HUES6 (cell line): ENCODE measurements around the gene BHLHA15.

Experiments used
- H3K27ac ChIP-seq: 2 replicates; pipeline ENCODE4 v1.7.0; 2013; ENCODE audit warnings: low read depth, mild to moderate bottlenecking, low read length, inconsistent platforms
- H3K27me3 ChIP-seq: 2 replicates; pipeline ENCODE4 v1.6.1; 2013; ENCODE audit warnings: low read length; ENCODE audit not compliant: control insufficient read depth, insufficient read depth
- H3K36me3 ChIP-seq: 2 replicates; pipeline ENCODE4 v1.6.1; 2013; ENCODE audit warnings: low read length; ENCODE audit not compliant: control insufficient read depth, insufficient read depth
- H3K4me1 ChIP-seq: 2 replicates; pipeline ENCODE4 v1.6.1; 2013; ENCODE audit warnings: low read length; ENCODE audit not compliant: control insufficient read depth, insufficient read depth
- H3K4me3 ChIP-seq: 2 replicates; pipeline ENCODE4 v1.5.1; 2013; ENCODE audit warnings: low read depth, low read length
- H3K9ac ChIP-seq: one replicate; pipeline ENCODE4 v1.6.1; 2013; ENCODE audit warnings: mild to moderate bottlenecking, low read length
- H3K9me3 ChIP-seq: 2 replicates; pipeline ENCODE4 v1.6.1; 2013; ENCODE audit warnings: low read depth, low read length; ENCODE audit not compliant: control insufficient read depth, insufficient read depth

Gene BHLHA15

DNA sequence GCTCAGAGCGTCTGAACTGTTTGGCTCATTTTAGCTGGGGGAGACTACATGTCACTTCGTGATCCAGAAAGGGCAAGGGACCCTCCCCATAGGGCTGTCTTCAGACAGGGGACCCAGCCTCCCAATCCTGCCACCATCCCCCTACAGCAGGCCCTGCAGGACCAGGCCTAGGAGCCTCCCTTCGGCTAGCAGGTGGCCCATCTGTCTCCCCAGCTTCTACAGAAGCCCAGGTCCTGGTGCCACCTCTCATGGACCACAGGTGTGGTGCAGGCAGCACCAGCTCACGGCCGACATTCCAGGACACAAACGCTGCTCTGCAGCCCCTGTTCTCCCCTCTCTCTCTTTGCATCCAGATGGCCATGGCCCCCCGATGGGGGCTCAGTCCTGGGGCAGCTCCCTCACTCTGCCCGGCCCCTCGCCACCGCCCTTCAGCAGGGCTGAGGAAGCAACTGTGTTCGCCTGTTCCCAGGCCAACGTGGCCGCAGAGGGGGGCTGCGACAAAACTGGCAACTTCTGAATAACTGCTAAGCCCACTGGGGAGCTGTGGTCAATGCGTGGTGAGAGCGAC lies 30.5 kb downstream of the BHLHA15 start:
- Histone ChIP-seq H3K27ac (no peak overlapping the region), H3K4me1 (0 out of 2 replicates have a peak, but pooled peaks cover 3% of the 10 kb centered on the region), H3K27me3 (no peaks in the 10 kb centered on the region), H3K4me3 (no peak overlapping the region), H3K36me3 (0 out of 2 replicates have a peak, but pooled peaks cover 4% of the 10 kb centered on the region), H3K9ac (no peak overlapping the region), H3K9me3 (no peaks in the 10 kb centered on the region)

DNA sequence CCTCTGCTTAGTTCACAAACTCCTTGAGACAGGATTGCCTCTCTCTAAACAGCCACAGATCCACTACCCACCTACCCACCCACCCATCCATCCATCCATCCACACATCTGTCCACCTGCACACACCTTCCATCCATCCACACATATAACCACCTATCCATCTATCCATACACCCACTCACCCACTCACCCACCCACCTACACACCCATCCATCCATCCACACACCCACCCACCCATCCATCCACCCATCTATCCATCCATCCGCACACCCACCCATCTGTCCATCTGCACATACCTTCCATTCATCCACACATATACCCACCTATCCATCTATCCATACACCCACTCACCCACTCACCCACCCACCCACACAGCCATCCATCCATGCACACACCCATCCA lies 31.1 kb downstream of the BHLHA15 start:
- H3K4me1 ChIP-seq = 0 out of 2 replicates have a peak, but pooled peaks cover 3% of the 10 kb centered on the region
- no peak overlapping the region for H3K4me3 ChIP-seq
- 0 out of 2 replicates have a peak, but pooled peaks cover 4% of the 10 kb centered on the region for H3K36me3 ChIP-seq
- no peak overlapping the region for H3K27ac ChIP-seq
- H3K9me3 ChIP-seq = no peaks in the 10 kb centered on the region
- H3K27me3 ChIP-seq = no peaks in the 10 kb centered on the region
- H3K9ac ChIP-seq = no peak overlapping the region

DNA sequence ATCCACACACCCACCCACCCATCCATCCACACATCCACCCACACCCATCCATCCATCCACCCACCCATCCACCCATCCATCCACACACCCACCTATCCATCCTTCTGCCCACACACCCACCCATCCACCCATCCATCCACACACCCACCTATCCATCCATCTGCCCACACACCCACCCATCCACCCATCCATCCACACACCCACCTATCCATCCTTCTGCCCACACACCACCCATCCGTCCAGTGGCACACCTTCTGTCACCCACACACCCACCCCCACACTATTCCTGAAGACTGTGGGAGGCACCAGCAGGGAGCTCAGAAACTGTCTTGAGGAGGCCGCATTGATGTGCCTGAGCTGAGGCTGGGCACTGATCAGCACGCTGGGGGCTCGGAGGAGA lies 31.7 kb downstream of the BHLHA15 start:
- H3K27ac ChIP-seq = no peak overlapping the region
- H3K36me3 ChIP-seq = 0 out of 2 replicates have a peak, but pooled peaks cover 4% of the 10 kb centered on the region
- H3K9me3 ChIP-seq = no peaks in the 10 kb centered on the region
- no peaks in the 10 kb centered on the region for H3K27me3 ChIP-seq
- no peak overlapping the region for H3K4me3 ChIP-seq
- no peak overlapping the region for H3K9ac ChIP-seq
- 0 out of 2 replicates have a peak, but pooled peaks cover 3% of the 10 kb centered on the region for H3K4me1 ChIP-seq

DNA sequence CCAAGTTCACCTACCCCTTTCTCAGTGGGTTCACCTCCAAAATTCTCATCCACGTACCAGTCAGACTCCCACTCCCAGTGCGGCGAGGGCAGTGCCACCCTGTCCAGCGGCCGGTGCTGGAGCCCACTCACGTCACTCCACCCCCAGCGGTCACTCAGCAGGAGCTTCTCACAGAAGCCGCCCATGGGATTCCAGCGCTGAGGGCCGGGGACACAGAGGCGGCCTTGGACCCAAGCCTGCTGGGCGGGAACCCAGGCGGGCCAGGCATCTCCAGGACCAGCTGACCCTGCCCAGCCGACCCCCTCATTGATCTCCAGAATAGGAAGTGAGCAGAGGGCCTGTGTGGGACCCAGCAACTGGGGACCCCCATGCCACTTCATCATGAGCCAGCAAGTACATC lies 33.6 kb downstream of the BHLHA15 start:
- 0 out of 2 replicates have a peak, but pooled peaks cover 3% of the 10 kb centered on the region for H3K4me1 ChIP-seq
- no peak overlapping the region for H3K9ac ChIP-seq
- H3K9me3 ChIP-seq = no peaks in the 10 kb centered on the region
- H3K27me3 ChIP-seq = no peaks in the 10 kb centered on the region
- H3K27ac ChIP-seq = no peak overlapping the region
- no peak overlapping the region for H3K4me3 ChIP-seq
- 0 out of 2 replicates have a peak, but pooled peaks cover 4% of the 10 kb centered on the region for H3K36me3 ChIP-seq

DNA sequence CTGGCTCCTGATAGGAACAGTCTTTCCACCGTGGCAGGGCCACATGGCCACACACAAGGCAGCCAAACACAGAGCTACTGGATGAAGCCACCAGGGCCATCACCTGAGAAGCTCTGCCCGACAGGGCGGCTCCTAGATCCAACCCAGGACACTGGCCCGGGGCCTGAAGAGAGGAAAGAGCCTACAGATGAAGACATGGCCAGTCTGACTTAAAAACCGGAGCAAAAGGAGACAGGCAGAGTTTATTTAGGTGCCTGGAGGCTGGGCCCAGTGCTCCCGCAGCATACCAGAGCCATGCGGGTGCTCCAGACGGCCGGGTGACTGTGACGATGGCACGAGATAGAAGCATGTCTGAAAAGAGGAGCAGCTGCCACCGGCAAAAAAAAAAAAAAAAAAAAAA lies 36.9 kb downstream of the BHLHA15 start:
- Histone ChIP-seq H3K4me3 (no peak overlapping the region), H3K4me1 (peaks cover 10% of the 10 kb centered on the region), H3K9ac (no peak overlapping the region), H3K36me3 (0 out of 2 replicates have a peak, but pooled peaks cover 4% of the 10 kb centered on the region), H3K27ac (no peak overlapping the region), H3K27me3 (no peaks in the 10 kb centered on the region), H3K9me3 (no peaks in the 10 kb centered on the region)

DNA sequence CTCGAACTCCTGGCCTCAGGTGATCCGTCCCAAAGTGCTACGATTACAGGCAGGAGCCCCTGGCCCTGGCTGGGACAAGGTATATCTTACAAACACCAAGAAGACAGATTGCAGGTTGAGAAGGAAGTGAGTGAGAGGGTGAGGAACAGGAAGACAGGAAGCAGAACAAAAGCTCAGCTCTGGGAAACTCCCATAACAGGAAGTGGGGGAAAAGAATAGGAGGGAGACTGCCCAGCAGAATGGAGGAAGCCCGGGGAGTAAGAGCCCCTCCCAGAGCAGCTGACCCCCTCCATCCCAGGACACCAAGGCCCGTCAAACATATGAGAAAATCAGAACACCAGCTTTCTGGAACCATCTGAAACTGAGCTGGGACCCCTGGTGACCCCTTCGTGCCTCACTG lies 37.9 kb downstream of the BHLHA15 start:
- H3K9me3 ChIP-seq = no peaks in the 10 kb centered on the region
- peaks cover 10% of the 10 kb centered on the region for H3K4me1 ChIP-seq
- no peak overlapping the region for H3K9ac ChIP-seq
- no peak overlapping the region for H3K27ac ChIP-seq
- H3K4me3 ChIP-seq = no peak overlapping the region
- H3K36me3 ChIP-seq = 0 out of 2 replicates have a peak, but pooled peaks cover 3% of the 10 kb centered on the region
- no peaks in the 10 kb centered on the region for H3K27me3 ChIP-seq

DNA sequence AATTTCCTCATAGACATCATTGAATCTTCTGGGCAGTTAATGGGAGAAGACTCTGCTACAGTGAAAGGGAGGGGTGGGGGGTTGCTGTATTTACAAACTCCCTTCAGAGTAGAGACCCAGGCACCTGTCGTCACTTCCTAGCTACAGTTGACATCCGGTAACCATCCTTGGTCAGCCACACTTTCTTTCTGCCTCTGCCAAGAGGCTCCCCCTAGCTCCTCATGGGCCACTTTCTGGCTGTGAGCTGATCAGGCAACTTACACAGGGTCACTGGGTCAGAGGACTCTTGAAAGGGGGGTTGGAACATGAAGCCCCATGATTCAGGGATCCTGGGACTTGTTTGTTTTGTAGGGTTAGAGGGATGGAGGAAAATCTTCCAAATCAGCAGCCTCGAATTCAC lies 39.5 kb downstream of the BHLHA15 start:
- Histone ChIP-seq H3K36me3 (no peaks in the 10 kb centered on the region), H3K4me3 (peak overlapping the region; percentile 94), H3K9ac (peak overlapping the region; percentile 21), H3K27me3 (no peaks in the 10 kb centered on the region), H3K4me1 (peaks cover 10% of the 10 kb centered on the region), H3K27ac (no peak overlapping the region), H3K9me3 (no peaks in the 10 kb centered on the region)

DNA sequence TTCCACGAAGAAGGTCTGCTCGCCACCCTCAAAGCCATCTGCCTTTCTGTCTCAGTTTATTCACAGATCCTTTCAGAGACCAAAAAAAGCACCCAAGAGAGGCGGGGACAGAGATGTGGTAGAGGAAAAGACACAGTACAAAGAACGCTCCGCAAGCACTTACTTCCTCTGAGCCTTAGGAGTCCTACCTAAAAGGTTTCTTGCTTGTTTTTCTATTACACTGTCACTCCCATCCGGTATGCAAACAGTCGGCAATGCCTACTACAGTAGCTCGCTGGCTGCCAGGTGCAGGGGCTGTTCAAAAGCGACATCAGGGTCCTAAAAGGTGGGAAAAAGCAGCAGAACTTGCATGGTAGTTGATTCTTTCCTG lies 40.0 kb downstream of the BHLHA15 start:
- H3K4me1 ChIP-seq = peaks cover 10% of the 10 kb centered on the region
- H3K27me3 ChIP-seq = no peaks in the 10 kb centered on the region
- H3K36me3 ChIP-seq = no peaks in the 10 kb centered on the region
- peak overlapping the region; percentile 94 for H3K4me3 ChIP-seq
- no peak overlapping the region for H3K27ac ChIP-seq
- H3K9ac ChIP-seq = peak overlapping the region; percentile 55
- no peaks in the 10 kb centered on the region for H3K9me3 ChIP-seq

DNA sequence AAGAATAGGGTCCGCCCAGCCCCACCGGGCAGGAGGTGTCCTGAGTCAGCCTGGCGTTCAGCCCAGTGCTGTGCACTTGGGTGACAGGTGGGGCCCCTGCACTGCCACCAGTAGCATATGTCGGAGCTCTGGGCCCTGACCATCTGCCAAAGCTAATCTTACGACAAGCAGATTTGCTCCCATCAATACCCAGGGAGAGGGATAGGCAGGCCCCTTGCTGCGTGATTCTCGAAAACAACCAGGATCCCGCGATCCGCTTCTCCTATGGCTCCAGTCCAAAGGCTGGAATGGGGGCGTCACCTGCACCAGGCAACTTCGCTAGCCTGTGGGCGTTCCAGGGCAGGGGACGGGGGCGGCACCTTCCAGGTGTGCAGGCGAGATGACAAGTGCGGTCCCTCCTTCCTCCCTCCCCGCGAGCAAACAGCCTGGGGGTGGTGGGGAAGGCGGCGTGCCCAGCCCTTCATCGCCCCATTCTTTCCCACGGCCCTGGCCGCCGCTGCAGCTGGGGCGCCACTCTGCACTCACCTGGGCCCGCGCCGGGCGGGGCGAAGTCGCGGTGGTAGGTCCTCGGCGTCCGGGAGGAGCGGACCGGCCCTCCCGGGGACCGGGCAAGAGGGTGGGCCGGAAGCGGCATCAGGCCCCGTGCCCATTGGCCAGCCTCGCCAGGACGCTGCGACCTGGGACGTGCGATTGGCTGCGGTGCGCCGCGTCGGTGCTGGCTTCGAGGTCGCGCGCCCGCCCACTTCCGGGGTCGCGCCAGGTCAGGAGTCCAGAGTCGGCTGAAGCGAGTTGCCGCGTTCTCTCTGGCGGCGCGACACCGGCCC lies 40.6 kb downstream of the BHLHA15 start, which contains the start of gene TECPR1:
TSS of gene TECPR1 (minus strand) at position 632 of the 824 bp plus-strand sequence. CDS start 6,086 bp downstream, outside the sequence.
- H3K4me1 ChIP-seq = peaks cover 10% of the 10 kb centered on the region
- H3K9ac ChIP-seq = peak within 1 kb of the TSS; percentile 61
- no peak within 1 kb of the TSS for H3K27ac ChIP-seq

DNA sequence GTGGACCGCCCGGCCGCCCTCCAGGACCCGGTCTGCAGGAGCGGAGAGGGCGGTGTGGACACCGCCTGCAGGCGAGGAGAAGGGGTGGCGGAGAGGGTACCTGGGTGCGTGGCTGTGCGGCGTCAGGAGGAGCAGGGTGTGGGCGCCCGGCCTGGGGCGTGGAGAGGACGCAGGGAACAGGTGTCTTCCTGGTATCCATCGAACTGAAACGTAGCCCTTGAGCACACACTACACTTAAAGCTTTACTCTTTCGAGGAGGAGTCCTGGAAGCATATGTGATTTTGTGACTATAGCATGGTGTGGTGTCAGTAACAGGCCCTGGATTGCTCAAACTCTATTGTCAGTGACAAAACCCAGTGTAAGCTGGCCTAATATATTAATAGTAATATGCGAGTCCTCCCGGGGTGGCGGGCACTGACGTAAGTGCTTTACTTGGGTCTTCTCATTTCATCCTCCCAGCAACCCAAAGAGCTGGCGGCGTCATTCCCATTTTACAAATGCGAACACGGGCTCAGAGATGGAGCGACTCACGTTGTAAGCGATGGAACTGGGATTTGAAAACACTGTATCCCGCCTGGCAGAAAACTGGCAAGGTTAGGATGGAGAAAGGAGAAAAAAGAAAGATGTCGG lies 41.3 kb downstream of the BHLHA15 start:
- H3K4me1 ChIP-seq = peaks cover 10% of the 10 kb centered on the region
- H3K36me3 ChIP-seq = peaks cover 5% of the 10 kb centered on the region; the same call in 1 of the 2 replicates
- peak overlapping the region; percentile 61 for H3K9ac ChIP-seq
- no peaks in the 10 kb centered on the region for H3K27me3 ChIP-seq
- H3K27ac ChIP-seq = no peak overlapping the region
- H3K4me3 ChIP-seq = peak overlapping the region; percentile 94
- H3K9me3 ChIP-seq = no peaks in the 10 kb centered on the region

More for the DNA sequence above, 40.6 kb downstream of the BHLHA15 start, which contains the start of gene TECPR1:
- peak within 1 kb of the TSS; percentile 94 for H3K4me3 ChIP-seq
- H3K9me3 ChIP-seq = no peaks in the 10 kb centered on the region
- no peaks in the 10 kb centered on the region for H3K27me3 ChIP-seq
- peaks cover 1% of the 10 kb centered on the region; the same call in 1 of the 2 replicates for H3K36me3 ChIP-seq
